HEK293T (cell line): ENCODE measurements around the gene DBX2.

Experiments
- ARNT ChIP-seq: fragments of 450-650 bp; IDR thresholded peaks from 2 replicates; pipeline ENCODE4 v1.6.1; 2017; ENCODE audit warnings: mild to moderate bottlenecking
- BHLHE40 ChIP-seq: fragments of 450-650 bp; IDR thresholded peaks from 2 replicates; pipeline ENCODE4 v1.6.1; 2016; ENCODE audit warnings: mild to moderate bottlenecking, moderate library complexity, borderline replicate concordance
- CTBP1 ChIP-seq: fragments of 450-650 bp; IDR thresholded peaks from 2 replicates; pipeline ENCODE4 v1.6.1; 2016; ENCODE audit warnings: borderline replicate concordance
- ELF4 ChIP-seq: fragments of 450-650 bp; IDR thresholded peaks from 2 replicates; pipeline ENCODE4 v1.6.1; 2017; ENCODE audit warnings: antibody characterized with exemption
- FOXA1 ChIP-seq: fragments of 450-650 bp; IDR thresholded peaks from 2 replicates; pipeline ENCODE4 v1.6.1; 2016; ENCODE audit warnings: mild to moderate bottlenecking
- L3MBTL2 ChIP-seq: fragments of 450-650 bp; conservative IDR thresholded peaks from 2 replicates; pipeline ENCODE4 v1.6.1; 2016; ENCODE audit warnings: mild to moderate bottlenecking
- NFRKB ChIP-seq: fragments of 450-650 bp; IDR thresholded peaks from 2 replicates; pipeline ENCODE4 v1.6.1; 2016; ENCODE audit warnings: mild to moderate bottlenecking, moderate library complexity
- SUZ12 ChIP-seq: fragments of 450-650 bp; IDR thresholded peaks from 2 replicates; pipeline ENCODE4 v1.6.1; 2016; ENCODE audit warnings: mild to moderate bottlenecking
- TARDBP ChIP-seq: fragments of 450-650 bp; IDR thresholded peaks from 2 replicates; pipeline ENCODE4 v1.6.1; 2016
- ZNF384 ChIP-seq: fragments of 450-650 bp; IDR thresholded peaks from 2 replicates; pipeline ENCODE4 v1.6.1; 2016

DNA sequence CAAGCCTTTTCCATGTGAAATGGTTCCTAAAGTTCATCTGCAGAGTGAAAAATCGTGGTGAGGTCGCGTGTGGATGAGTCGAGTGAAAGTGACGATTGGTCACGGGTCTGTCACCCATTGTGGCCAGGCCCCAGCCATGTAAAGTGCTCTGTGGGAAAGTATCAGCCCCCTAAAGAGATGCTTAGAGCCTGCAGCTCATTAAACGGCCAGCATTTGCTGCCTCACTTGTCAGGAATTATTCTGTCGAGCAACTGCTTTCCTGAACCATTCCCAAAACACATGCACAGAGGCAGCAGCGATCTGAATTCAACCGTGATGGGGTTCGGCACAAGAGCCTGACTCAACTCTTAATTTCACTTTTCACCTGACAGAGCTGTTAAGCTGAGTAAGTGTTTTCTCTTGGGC, 16.0 kb downstream of the DBX2 start:
- no peak for TF ChIP-seq TARDBP
- TF ChIP-seq L3MBTL2, result no peak
- no peak for TF ChIP-seq SUZ12
- no peak for TF ChIP-seq NFRKB
- TF ChIP-seq BHLHE40, result no peak
- TF ChIP-seq FOXA1, result no peak
- TF ChIP-seq ZNF384, result no peak
- TF ChIP-seq CTBP1, result no peak
- TF ChIP-seq ELF4, result no peak
- TF ChIP-seq ARNT, result no peak
